Activated CD8-positive, alpha-beta memory T cell treated with anti-CD3 and anti-CD28 coated beads for 36 hours (primary cell): ENCODE measurements around the gene PHLPP2. TPM values are rescaled to one million over a fixed set of nuclear protein-coding genes. Genes with fewer than 3 reads are reported as not detected.

Experiments used
- CTCF ChIA-PET: fragments of 350-600 bp; sonication (Branson Sonifier 250); formaldehyde crosslinking; loops from one replicate; lab custom pipeline; 2021; ENCODE audit warnings: antibody characterized with exemption; lab: Charles Lee
- POLR2A ChIA-PET: fragments of 350-600 bp; sonication (Branson Sonifier 250); formaldehyde crosslinking; loops from one replicate; lab custom pipeline; 2021; ENCODE audit warnings: antibody characterized with exemption; lab: Charles Lee
- total RNA-seq, 2 experiments: library from RNA; stranded (reverse); gene quantifications; one replicate each; pipeline ENCODE4 v1.2.3, GENCODE V29; 2021

Gene PHLPP2, protein sequence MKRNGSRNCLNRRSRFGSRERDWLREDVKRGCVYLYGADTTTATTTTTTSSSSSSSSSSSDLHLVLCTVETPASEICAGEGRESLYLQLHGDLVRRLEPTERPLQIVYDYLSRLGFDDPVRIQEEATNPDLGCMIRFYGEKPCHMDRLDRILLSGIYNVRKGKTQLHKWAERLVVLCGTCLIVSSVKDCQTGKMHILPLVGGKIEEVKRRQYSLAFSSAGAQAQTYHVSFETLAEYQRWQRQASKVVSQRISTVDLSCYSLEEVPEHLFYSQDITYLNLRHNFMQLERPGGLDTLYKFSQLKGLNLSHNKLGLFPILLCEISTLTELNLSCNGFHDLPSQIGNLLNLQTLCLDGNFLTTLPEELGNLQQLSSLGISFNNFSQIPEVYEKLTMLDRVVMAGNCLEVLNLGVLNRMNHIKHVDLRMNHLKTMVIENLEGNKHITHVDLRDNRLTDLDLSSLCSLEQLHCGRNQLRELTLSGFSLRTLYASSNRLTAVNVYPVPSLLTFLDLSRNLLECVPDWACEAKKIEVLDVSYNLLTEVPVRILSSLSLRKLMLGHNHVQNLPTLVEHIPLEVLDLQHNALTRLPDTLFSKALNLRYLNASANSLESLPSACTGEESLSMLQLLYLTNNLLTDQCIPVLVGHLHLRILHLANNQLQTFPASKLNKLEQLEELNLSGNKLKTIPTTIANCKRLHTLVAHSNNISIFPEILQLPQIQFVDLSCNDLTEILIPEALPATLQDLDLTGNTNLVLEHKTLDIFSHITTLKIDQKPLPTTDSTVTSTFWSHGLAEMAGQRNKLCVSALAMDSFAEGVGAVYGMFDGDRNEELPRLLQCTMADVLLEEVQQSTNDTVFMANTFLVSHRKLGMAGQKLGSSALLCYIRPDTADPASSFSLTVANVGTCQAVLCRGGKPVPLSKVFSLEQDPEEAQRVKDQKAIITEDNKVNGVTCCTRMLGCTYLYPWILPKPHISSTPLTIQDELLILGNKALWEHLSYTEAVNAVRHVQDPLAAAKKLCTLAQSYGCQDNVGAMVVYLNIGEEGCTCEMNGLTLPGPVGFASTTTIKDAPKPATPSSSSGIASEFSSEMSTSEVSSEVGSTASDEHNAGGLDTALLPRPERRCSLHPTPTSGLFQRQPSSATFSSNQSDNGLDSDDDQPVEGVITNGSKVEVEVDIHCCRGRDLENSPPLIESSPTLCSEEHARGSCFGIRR (N-terminal part only)
- 10 to 100 TPM; 12.7 to 13.0 TPM for total RNA-seq

DNA sequence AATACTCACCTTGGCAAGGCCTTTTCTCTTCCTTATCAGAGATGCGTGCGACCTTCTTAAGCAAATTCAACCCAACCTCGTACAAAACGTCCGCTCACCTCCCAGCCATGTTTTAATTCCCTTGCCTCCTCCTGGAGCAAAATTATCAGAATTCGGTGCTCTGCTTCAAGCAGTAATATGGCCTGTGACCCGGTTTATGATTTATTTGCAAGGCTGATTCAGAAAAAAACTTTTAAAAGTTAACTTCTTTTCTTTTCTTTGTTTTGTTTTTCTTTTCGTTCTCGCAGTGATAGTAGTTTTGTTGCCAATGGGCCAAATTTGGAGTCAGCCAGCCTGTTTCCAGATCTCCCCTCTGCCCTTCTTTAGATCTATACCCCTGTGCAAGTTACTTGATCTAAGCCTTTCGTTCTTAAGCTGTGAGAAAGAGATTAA is at the start of gene PHLPP2:
Gene PHLPP2, minus strand, starts transcription at position 382 of the 432 bp plus-strand sequence. CDS start 9,906 bp downstream, outside the sequence.
- CTCF ChIA-PET: no interaction called here
- POLR2A ChIA-PET: no interaction called here

DNA sequence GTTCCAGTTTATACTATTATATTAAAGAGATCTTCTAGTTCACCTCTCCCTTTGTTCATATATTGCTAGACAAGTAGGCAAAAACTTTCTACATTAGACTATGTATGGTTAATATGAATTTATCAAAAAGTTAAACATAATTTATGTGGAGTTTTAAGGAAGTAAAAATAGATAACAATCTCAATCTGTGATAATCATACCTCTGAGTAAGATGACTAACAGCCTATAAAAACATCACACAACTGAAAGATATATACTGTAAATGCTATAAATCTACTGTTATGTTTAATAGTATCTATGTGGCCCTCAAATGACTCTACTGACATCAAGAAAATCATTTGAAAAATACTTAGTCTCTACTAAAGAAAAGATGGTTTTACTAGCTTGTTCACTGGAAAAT is 47.1 kb upstream of the PHLPP2 start:
- ChIA-PET CTCF (no interaction called here), POLR2A (no interaction called here)

DNA sequence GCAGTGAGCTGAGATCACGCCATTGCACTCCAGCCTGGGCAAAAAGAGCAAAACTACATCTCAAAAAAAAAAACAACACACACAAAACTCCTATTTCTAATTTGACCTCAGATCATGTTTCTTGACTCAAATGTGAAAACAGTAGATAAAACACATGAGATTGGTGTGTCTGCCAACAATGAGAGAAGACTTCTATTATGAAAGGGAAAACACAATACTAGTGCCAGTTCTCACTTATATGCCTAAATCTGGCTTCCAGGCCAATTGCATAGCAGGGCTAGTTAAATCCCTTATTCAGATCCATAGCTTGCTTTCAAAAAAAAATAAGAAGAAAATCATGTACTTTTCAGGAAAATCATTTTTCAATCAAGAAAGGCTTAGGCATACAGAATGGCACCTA is 44.7 kb upstream of the PHLPP2 start:
- POLR2A ChIA-PET: no interaction called here
- CTCF ChIA-PET: no interaction called here

DNA sequence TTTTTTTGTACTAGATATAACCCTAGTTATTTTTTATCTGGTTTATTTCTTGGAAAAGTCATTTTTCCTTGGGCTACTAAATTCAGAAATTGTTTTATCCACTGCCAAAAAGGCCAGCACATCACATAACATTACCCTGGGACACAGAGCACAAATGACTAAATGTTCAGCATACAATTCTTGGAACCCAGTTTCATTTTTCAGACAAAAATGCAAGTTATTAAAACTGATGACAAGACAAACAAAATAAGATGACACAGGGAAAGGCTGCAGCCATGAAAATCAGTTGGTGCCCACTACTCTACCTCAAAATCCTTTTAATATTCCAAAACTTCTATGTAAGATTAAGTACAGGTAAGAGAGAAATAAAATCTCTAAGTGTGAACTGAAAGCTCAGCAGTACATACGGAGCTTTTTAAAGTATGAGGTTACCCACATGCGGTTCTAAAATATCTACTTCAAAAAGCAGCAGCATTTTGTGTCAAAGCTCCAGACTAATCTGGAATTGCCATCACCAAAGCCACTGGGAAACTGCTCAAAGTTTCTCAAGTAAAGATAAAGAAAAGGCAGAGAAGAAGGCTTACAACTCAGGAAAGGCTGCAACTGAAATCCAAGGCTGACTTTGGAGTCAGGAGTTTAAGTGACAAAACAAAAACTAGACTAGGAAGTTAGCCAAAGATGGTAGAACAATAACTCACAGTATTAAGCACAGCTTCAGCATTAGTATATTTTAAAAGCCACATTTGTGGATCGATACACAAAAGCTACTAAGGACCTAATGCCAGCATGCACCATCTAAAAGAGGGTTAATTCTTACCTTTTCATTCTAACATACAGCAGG is 42.8 kb upstream of the PHLPP2 start:
- CTCF ChIA-PET: interaction anchor here (0.6 kb wide), 1 partner anchor 106 kb away, joined by 4 read pairs; no protein-coding TSS in a partner anchor

DNA sequence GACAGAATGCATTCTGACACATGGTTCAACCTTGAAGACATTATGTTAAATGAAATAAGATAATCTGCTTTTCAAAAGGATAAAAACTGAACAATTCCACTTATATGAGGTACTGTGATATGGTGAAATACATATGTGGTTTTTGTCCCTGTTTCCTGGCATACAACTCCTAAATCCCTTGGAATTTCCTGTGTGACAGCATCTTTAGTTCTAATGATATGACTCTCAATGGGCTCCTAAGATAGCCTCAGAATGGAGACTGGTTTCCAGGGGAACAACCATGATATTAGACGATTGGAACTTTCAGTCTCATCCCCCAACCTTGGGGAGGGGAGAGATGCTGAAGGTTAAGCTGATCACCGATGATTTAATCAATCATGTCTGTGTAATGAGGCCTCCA is 37.7 kb upstream of the PHLPP2 start:
- POLR2A ChIA-PET: no interaction called here
- CTCF ChIA-PET: no interaction called here

More for the DNA sequence above, 42.8 kb upstream of the PHLPP2 start:
- POLR2A ChIA-PET: interaction anchor here (0.6 kb wide), 1 partner anchor 11 kb away, joined by 3 read pairs; no protein-coding TSS in a partner anchor

DNA sequence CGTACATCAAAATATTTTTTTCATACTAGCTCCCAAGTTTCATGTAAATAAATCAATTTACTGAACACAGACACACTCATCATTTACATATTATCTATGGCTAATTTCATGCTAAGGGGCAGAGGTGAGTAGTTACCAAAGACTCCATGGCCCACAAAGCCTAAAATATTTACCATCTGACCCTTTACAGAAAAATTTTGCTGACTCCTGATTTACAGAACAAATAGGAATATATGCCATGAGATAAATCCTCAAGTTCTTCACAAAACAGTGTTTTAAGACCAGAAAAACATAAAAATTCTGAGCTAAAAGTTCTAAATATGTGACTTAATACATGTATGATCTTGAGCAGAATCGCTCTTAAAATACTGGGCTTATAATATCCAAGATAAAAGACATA is 36.6 kb upstream of the PHLPP2 start:
- CTCF ChIA-PET: no interaction called here
- POLR2A ChIA-PET: no interaction called here

DNA sequence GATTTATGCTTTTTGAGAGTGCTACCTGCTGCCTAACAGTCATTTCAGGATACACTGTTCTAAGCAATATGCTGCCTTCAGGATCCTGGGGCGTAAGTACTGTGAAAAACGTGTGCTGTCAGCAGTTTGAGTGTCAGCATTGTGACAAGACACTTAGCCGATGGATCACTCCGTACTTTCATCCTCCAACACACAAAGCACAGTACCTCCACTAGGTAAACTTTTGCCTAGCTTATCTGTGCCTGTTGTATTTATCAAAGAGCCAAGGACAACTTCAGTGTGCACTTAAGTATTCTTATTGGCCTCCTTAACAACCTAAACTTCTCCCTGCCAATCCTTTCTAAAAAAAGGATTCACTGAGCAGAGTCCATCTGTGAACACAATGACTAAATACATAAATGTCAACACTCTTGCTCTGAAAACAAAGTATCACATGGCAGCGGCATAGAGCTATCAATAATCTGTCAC is 33.8 kb upstream of the PHLPP2 start:
- CTCF ChIA-PET: interaction anchor here (1.2 kb wide), 1 partner anchor 15 kb away, joined by 4 read pairs; no protein-coding TSS in a partner anchor
- POLR2A ChIA-PET: no interaction called here

DNA sequence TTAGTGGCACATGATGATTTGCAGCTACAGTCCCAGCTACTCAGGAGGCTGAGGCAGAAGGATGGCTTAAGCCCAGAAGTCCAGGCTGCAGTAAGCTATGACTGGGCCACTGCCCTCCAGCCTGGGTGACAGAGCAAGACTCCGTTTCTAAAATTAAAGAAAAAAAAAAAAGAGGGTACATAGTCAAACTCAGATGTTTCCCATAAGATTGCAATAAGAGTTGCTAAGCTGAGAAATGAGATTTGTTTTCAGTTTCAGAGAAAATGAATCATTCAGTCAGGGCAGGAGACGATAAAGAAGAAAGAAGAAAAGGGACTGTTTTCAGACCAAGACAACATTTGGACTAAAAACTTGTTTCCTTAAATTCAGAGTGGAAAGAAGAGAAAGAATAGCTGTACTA is 30.2 kb upstream of the PHLPP2 start:
- POLR2A ChIA-PET: no interaction called here
- CTCF ChIA-PET: no interaction called here

DNA sequence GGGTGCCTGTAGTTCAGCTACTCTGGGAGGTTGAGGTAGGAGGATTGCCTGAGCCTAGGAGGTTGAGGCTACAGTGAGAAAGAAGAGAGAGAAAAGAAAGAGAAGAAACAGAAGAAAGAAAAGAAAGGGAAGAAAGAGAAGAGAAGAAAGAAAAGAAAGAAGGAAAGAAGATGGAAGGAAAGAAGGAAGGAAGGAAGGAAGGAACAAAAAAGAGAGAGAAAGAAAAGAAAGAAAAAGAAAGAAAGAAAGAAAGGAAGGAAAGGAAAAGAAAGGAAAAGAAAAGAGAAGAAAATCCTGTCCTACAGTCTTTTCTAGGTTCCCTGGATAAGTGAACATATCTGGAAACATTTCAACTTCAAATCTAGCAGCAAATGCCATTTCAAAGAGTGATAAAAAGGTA is 29.6 kb upstream of the PHLPP2 start:
- ChIA-PET CTCF (interaction anchor here (2.0 kb wide), 1 partner anchor 128 kb away, joined by 6 read pairs; no protein-coding TSS in a partner anchor), POLR2A (no interaction called here)

DNA sequence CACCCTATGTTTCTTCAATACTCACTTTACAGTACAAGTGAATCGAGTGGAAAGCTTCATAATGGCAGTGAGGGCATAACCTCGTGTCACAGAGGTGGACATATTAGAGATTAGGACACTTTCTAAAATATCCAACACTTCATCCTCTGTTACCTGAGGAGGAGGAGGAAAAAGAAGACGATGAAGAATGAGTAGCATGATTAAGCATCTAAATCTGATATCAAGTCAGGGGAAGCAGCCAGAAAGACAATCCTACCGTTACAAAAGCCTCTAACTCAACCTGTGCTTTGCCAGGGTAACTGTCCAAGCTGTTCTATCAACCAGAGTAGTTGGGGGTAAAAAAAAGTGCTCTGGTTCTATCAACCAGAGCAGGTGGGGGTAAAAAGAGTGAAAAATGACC is 23.7 kb upstream of the PHLPP2 start:
- CTCF ChIA-PET: no interaction called here
- POLR2A ChIA-PET: no interaction called here

DNA sequence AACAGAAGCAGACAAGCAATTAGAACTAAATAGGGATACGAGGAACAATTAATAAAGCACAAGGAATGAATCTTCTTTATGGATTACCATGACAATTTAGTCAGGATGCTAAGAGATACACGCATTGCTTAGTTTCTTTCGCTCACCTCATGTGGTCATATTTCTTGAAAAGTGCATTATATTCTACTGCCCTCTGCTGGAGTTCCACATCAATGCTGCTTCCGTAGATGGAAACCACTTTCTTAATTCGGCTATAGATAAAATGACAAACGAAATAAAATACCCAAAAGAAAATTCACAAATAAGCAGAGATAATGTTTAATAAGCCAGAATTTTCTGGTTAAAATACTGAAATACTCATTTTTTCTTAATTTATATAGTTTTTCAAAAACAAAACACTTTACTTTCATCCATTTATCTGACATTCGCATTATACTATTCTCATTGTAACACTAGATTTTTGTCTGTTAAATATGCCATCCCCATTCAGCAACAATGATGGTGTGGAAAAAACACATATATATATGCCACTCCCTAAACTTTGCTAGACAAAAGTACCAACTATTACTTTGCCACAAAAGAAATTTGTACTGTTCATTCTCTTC is 22.0 kb upstream of the PHLPP2 start:
- ChIA-PET CTCF (no interaction called here), POLR2A (no interaction called here)

DNA sequence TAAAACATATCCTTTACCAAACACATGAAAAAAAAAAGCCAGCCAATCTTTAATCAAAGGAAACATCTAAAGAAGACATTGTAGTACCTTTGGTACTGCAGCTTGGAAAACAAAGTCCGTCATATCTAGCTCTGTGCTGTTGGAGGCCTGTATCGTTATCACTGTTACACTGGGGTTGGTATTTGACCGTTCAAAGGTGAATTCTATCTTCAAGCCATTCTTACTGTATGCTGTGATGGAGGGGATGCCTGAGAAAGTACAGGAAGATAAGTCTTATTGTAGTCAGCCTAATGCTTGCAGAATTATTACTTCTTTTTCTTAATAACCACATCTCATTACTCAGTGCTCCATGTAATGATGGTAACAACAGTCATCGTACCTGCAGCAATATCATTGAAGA is 14.4 kb upstream of the PHLPP2 start:
- POLR2A ChIA-PET: no interaction called here
- CTCF ChIA-PET: no interaction called here

DNA sequence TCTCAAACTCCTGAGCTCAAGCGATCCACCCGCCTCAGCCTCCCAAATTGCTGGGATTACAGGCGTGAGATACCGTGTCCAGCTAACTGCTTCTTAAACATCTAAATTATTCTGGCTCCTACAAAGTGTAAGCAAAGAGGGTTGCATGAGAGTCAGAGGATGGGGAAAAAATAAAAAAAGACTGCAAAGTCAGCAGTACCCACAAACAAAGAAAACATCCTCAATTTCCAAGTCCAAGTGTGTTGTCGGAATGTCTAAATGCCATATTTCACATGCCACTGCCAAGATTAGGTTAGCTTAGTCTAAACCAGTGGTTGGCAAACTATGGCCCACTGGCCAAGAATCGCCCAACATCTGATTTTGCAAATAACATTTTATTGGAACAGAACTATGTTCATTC is 13.0 kb upstream of the PHLPP2 start:
- ChIA-PET POLR2A (no interaction called here), CTCF (no interaction called here)

DNA sequence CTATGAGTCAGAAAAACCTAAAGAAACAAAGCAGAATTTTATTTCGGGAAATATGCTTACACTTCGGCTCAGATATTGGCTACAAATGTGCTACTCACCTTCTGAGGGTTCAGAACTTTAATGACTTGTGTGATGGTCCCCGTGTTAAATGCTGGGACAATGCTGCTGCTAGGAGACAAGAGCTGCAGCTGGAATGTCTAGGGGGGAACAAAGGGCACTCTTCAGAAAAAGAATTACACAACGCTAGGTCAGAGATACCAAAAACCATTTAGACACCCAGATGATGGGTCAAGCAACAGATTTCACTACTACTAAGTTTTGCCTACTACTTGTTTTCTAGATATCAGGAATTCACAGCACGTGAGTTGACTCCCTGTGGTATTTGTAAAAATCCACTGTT is 10.0 kb upstream of the PHLPP2 start:
- POLR2A ChIA-PET: no interaction called here
- CTCF ChIA-PET: no interaction called here

DNA sequence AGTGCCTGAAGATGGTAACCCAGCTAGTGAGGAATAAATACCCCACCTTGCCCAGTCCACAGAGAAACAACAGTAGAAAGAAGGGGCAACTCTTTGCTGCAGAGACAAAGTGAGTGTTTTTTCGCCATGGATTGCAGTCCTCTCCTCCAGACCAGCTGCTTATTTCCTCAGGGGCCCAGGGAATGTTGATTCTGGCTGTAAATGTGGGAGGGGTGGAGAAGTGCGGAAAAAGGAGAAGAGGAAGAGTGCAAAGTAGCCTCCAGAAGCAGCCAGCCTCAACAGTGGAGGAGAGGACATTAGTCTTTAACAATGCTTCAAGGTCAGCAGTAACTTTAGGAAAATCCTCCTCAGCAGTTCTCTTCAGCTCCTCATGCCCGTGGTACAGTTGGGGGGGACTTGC is 8.1 kb upstream of the PHLPP2 start:
- CTCF ChIA-PET: no interaction called here

DNA sequence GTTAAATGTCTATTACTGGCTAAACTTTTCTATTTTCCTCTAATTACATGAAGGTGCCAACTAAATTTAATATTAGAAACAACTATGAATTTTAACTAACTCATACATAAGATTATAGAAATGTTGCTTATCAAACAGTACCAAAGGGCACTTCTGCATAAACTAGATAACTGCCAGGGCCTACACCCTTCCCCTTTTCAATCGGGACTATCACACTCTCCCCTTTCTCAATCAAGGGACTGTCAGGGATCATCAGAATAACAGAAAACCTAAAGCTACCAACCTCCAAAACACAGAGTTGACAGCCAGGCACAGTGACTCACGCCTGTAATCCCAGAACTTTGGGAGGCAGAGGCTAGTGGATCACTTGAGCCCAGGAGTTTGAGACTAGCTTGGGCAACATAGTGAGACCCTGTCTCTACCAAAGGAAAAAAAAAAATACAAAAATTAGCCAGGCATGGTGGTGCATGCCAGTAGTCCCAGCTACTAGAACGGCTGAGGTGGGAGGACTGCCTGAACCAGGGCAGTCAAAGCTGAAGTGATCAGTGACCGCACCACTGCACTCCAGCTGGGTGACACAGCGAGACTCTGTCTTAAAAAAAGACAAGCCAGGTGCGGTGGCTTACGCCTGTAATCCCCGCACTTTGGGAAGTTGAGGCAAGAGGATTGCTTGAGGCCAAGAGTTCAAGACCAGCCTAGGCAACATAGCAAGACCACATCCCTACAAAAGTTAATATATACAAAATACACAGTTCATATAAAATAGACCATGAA is 3.2 kb upstream of the PHLPP2 start:
- CTCF ChIA-PET: no interaction called here
- POLR2A ChIA-PET: no interaction called here

More for the DNA sequence above, 8.1 kb upstream of the PHLPP2 start:
- POLR2A ChIA-PET: no interaction called here
